ENCODE results near the gene TTC7B.
"Not testable (repeated sequence)": the region's sequence is repeated elsewhere in the genome, so short reads cannot be mapped to it uniquely, and the experiment has no call there.

DNA sequence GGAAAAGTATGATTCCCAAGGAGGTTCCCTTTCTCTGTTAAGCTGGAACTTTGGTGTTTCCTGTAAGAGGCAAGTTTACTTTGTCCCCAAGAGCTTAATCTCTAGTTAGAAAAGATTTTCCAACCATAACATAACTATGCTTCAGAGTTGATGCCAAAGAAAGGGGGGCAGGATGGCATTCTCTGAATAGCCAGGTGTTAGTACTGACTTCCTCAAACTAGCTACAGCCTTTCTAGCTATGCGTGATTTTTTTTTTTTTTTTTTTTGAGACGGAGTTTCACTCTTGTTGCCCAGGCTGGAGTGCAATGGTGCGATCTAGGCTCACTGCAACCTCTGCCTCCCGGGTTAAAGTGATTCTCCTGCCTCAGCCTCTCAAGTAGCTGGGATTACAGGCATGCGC is 39.9 kb upstream of the TTC7B start:
- TF ChIP-seq, protein P1, sequence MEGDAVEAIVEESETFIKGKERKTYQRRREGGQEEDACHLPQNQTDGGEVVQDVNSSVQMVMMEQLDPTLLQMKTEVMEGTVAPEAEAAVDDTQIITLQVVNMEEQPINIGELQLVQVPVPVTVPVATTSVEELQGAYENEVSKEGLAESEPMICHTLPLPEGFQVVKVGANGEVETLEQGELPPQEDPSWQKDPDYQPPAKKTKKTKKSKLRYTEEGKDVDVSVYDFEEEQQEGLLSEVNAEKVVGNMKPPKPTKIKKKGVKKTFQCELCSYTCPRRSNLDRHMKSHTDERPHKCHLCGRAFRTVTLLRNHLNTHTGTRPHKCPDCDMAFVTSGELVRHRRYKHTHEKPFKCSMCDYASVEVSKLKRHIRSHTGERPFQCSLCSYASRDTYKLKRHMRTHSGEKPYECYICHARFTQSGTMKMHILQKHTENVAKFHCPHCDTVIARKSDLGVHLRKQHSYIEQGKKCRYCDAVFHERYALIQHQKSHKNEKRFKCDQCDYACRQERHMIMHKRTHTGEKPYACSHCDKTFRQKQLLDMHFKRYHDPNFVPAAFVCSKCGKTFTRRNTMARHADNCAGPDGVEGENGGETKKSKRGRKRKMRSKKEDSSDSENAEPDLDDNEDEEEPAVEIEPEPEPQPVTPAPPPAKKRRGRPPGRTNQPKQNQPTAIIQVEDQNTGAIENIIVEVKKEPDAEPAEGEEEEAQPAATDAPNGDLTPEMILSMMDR (IDR thresholded peaks at IDR 0.05; ENCODE audit: extremely low read depth in 1 of 2, insufficient read depth in 1 of 2, low read depth in 1 of 2, low read length in 2 of 2), result not testable (repeated sequence)
- not testable (repeated sequence) for TF ChIP-seq POLR2A (IDR thresholded peaks at IDR 0.05; ENCODE audit: low read depth, low read length); POLR2AphosphoS5 (IDR thresholded peaks at IDR 0.05; ENCODE audit: insufficient read depth, low read depth, low read length); JUN (IDR thresholded peaks at IDR 0.05; ENCODE audit: borderline replicate concordance, insufficient read depth, insufficient read length, low read depth); EZH2 (IDR thresholded peaks at IDR 0.05; ENCODE audit: borderline replicate concordance, low read depth, low read length, severe bottlenecking)
- TF ChIP-seq, protein P2, sequence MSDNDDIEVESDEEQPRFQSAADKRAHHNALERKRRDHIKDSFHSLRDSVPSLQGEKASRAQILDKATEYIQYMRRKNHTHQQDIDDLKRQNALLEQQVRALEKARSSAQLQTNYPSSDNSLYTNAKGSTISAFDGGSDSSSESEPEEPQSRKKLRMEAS (IDR thresholded peaks at IDR 0.05; ENCODE audit: insufficient read depth, insufficient read length), result not testable (repeated sequence)

Measured in endothelial cell of umbilical vein (primary cell).